Right ventricle myocardium inferior (tissue), 1 donor: ENCODE data around the gene TRIM28. TPM values are rescaled to one million over a fixed set of nuclear protein-coding genes. Genes with fewer than 3 reads are reported as not detected.
A peak's percentile ranks its signal among the peaks of the same experiment; 100 is the strongest.

Experiments used
- ATAC-seq: fragments of 200-7000 bp; cut with Tn5 transposase; one replicate; pipeline ENCODE4 v1.9.1; 2020; ENCODE audit warnings: mild to moderate bottlenecking, moderate library complexity
- DNase-seq: peaks from one replicate; pipeline ENCODE4 v3.0.0; 2021; ENCODE audit errors: missing footprints
- intact Hi-C: fragments of 100-400 bp; cut with DNase I; formaldehyde crosslinking; loops from one replicate; pipeline ENCODE4 v1.11.0; 2022
- microRNA-seq: library from miRNA; unstranded; fragments of <30 nt; microRNA quantifications from one replicate; pipeline ENCODE4 v1.2.0, GENCODE V29; 2020
- total RNA-seq: library from RNA; stranded (reverse); fragmentation: NEBNext Ultra II Directional; extraction: Animal tissue kit (Norgen Biotek cat#: 25700); gene quantifications from one replicate; pipeline ENCODE4 v1.2.1, GENCODE V29; 2021
- donor health status: DM: no; HTN: yes; CAD: no; lungs with severe emphysema.

Gene TRIM28
- total RNA-seq, 1 donor from 2014 or later: 143 TPM

DNA sequence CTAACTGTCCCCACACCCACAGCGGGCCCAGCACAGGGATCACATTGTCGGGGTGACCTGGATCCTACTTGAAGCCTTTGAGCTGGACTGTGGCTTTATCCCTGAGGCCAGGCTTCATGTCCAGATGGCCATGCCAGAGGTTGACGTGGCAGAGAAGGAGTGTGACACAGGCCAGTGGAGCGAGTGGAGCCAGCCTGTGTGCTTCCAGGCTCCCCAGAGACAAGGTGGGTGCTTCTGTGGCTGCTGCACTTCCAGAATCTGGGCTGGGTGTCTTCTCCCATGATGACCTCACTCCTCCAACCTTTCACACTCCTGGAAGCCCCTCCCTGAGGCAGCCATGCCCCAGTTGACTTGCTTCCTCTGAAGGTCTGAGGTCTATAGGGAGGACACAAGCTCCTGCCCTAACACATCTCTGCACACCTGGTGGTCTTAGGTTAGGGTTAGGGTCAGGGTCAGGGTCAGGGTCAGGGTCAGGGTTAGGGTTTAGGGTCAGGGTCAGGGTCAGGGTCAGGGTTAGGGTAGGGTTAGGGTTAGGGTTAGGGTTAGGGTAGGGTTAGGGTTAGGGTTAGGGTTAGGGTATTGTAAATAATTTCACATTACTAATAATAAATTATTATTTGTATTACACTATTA is 42.4 kb downstream of the TRIM28 start:
- no peak for ATAC-seq
- intact Hi-C loops: no loop called here
- DNase-seq: peak; percentile 22

Small RNAs within 50 kb of the gene (microRNA-seq; reads per million reads assigned to microRNA genes)
- not detected for gene MIR6807

Other genes with a start within 250 kb of the TRIM28 start
- 21.7 TPM for gene ERVK3-1, start 238.7 kb upstream of the TRIM28 start, total RNA-seq
- gene ZSCAN22, start 217.1 kb upstream of the TRIM28 start, total RNA-seq: 1.8 TPM
- 3.9 TPM for gene A1BG, start 190.6 kb upstream of the TRIM28 start, total RNA-seq
- 0.19 TPM for gene ZNF497, start 181.3 kb upstream of the TRIM28 start, total RNA-seq
- 0.22 TPM for gene ZNF837, start 163.0 kb upstream of the TRIM28 start, total RNA-seq
- 551 TPM for gene RPS5, start 156.8 kb upstream of the TRIM28 start, total RNA-seq
- not detected for gene RNF225, start 148.4 kb upstream of the TRIM28 start, total RNA-seq
- 15.8 TPM for gene ZNF584, start 135.4 kb upstream of the TRIM28 start, total RNA-seq
- gene ZNF132, start 103.9 kb upstream of the TRIM28 start, total RNA-seq: 5.1 TPM
- gene ZNF324B, start 92.4 kb upstream of the TRIM28 start, total RNA-seq: 3.2 TPM
- 4.3 TPM for gene ZNF324, start 77.0 kb upstream of the TRIM28 start, total RNA-seq
- gene ZNF446, start 67.7 kb upstream of the TRIM28 start, total RNA-seq: 3.9 TPM
- gene SLC27A5, start 32.1 kb upstream of the TRIM28 start, total RNA-seq: 3.2 TPM
- gene ZBTB45, start 24.3 kb upstream of the TRIM28 start, total RNA-seq: 9.9 TPM
- 123 TPM for gene CHMP2A, start 11.0 kb downstream of the TRIM28 start, total RNA-seq
- gene UBE2M, start 14.5 kb downstream of the TRIM28 start, total RNA-seq: 130 TPM
- gene MZF1, start 29.3 kb downstream of the TRIM28 start, total RNA-seq: 10.0 TPM